Measurements from ENCODE around the gene PGM1.

The PGM1 gene

GRCh38 chr1:63705078-63705477, 111.9 kb downstream of the PGM1 start:
- no peak for FAIRE-seq

- no peak for FAIRE-seq
Measured at GRCh38 chr1:63709267-63709828, 116.1 kb downstream of the PGM1 start.

Data from TTC549 (cell line).